Neural cell (in vitro differentiated cells): ENCODE results near the gene ITPKB. TPM values are rescaled to one million over a fixed set of nuclear protein-coding genes. Genes with fewer than 3 reads are reported as not detected.
"Not testable (repeated sequence)": the region's sequence is repeated elsewhere in the genome, so short reads cannot be mapped to it uniquely, and the experiment has no call there.

Source experiments
- H2AFZ ChIP-seq: fragments of 200-600, 300-800 bp; sonication (generic), shearing (Covaris generic); 2 replicates; pipeline ENCODE4 v1.6.0; 2014; ENCODE audit warnings: low read depth, mild to moderate bottlenecking, antibody characterized with exemption, low read length, moderate library complexity
- H3F3A ChIP-seq: fragments of 200-600 bp; shearing (Covaris generic); 2 replicates; pipeline ENCODE4 v1.6.1; 2016; ENCODE audit warnings: mild to moderate bottlenecking, moderate library complexity, mixed read lengths, antibody characterized with exemption, low read length; ENCODE audit not compliant: insufficient read depth, poor library complexity, severe bottlenecking
- H3K27ac ChIP-seq: fragments of 200-600, 300-800 bp; sonication (generic), shearing (Covaris generic); 2 replicates; pipeline ENCODE4 v1.5.1; 2014; ENCODE audit warnings: mild to moderate bottlenecking, low read length, moderate library complexity
- H3K27me3 ChIP-seq: fragments of 300-800, 200-600 bp; sonication (generic), shearing (Covaris generic); 2 replicates; pipeline ENCODE4 v1.6.0; 2014; ENCODE audit warnings: mild to moderate bottlenecking, low read depth, low read length, moderate library complexity; ENCODE audit not compliant: insufficient read depth
- H3K36me3 ChIP-seq: fragments of 300-800, 200-600 bp; sonication (generic), shearing (Covaris generic); 2 replicates; pipeline ENCODE4 v1.5.1; 2014; ENCODE audit warnings: mild to moderate bottlenecking, antibody characterized with exemption, low read length, moderate library complexity; ENCODE audit not compliant: insufficient read depth
- H3K4me2 ChIP-seq: fragments of 300-800, 200-600 bp; sonication (generic), shearing (Covaris generic); 2 replicates; pipeline ENCODE4 v1.6.0; 2014; ENCODE audit warnings: mild to moderate bottlenecking, low read length
- H3K4me3 ChIP-seq: fragments of 300-800, 200-600 bp; sonication (generic), shearing (Covaris generic); 2 replicates; pipeline ENCODE4 v1.5.1; 2014; ENCODE audit warnings: mild to moderate bottlenecking, low read length, moderate library complexity
- H3K79me2 ChIP-seq: fragments of 200-600 bp; shearing (Covaris generic); replicated peaks from 2 replicates; pipeline ENCODE4 v1.6.0; 2014; ENCODE audit warnings: mild to moderate bottlenecking, low read length, moderate library complexity; ENCODE audit not compliant: insufficient read depth
- H3K9ac ChIP-seq: fragments of 300-800, 200-600 bp; sonication (generic), shearing (Covaris generic); 2 replicates; pipeline ENCODE4 v1.6.1; 2016; ENCODE audit warnings: mild to moderate bottlenecking, low read length, mixed read lengths
- H3K9me2 ChIP-seq: fragments of 200-600 bp; shearing (Covaris generic); 2 replicates; pipeline ENCODE4 v1.6.1; 2016; ENCODE audit warnings: mild to moderate bottlenecking, low read length, mixed read lengths; ENCODE audit not compliant: insufficient read depth
- H3K9me3 ChIP-seq: fragments of 200-600, 300-800 bp; sonication (generic), shearing (Covaris generic); 2 replicates; pipeline ENCODE4 v1.6.1; 2016; ENCODE audit warnings: mild to moderate bottlenecking, mixed run types, low read length, moderate library complexity, mixed read lengths
- H4K20me1 ChIP-seq: fragments of 200-600 bp; shearing (Covaris generic); 2 replicates; pipeline ENCODE4 v1.6.1; 2016; ENCODE audit warnings: mild to moderate bottlenecking, mixed run types; ENCODE audit not compliant: insufficient read depth
- EP300 ChIP-seq: fragments of 450-650 bp; conservative IDR thresholded peaks from 2 replicates; pipeline ENCODE4 v1.6.1; 2014; ENCODE audit warnings: antibody characterized with exemption, mild to moderate bottlenecking, moderate library complexity; ENCODE audit not compliant: poor library complexity, severe bottlenecking
- EZH2 ChIP-seq: fragments of 200-600, 300-800 bp; shearing (Covaris generic), sonication (generic); IDR thresholded peaks from 2 replicates; pipeline ENCODE4 v1.6.1; 2014; ENCODE audit warnings: antibody characterized with exemption, low read length, borderline replicate concordance, mild to moderate bottlenecking; ENCODE audit not compliant: insufficient read depth, poor library complexity, severe bottlenecking
- MXI1 ChIP-seq: fragments of 450-650 bp; conservative IDR thresholded peaks from 2 replicates; pipeline ENCODE4 v1.6.1; 2014; ENCODE audit warnings: antibody characterized with exemption, mild to moderate bottlenecking; ENCODE audit not compliant: poor library complexity, severe bottlenecking
- POLR2AphosphoS5 ChIP-seq: IDR thresholded peaks from 2 replicates; pipeline ENCODE4 v1.6.1; 2012
- RAD21 ChIP-seq: fragments of 450-650 bp; conservative IDR thresholded peaks from 2 replicates; pipeline ENCODE4 v1.6.1; 2014; ENCODE audit warnings: antibody characterized with exemption, mild to moderate bottlenecking, moderate library complexity
- SMC3 ChIP-seq: fragments of 450-650 bp; conservative IDR thresholded peaks from 2 replicates; pipeline ENCODE4 v1.6.1; 2014; ENCODE audit warnings: antibody characterized with exemption, mild to moderate bottlenecking, moderate library complexity; ENCODE audit not compliant: poor library complexity
- TAF1 ChIP-seq: IDR thresholded peaks from 2 replicates; pipeline ENCODE4 v1.6.1; 2012; ENCODE audit warnings: low read depth
- polyA plus RNA-seq: library from polyadenylated mRNA; depleted of rRNA; stranded (reverse); fragments of >200 nt; gene quantifications from 2 replicates; pipeline ENCODE4 v1.2.3, GENCODE V29; 2014
- TF ChIP-seq, protein P1 (sequence below): IDR thresholded peaks from 2 replicates; pipeline ENCODE4 v1.6.1; 2012; ENCODE audit warnings: borderline replicate concordance
- TF ChIP-seq, protein P2 (sequence below): fragments of 450-650 bp; IDR thresholded peaks from 2 replicates; pipeline ENCODE4 v1.5.1; 2014; ENCODE audit warnings: antibody characterized with exemption, mild to moderate bottlenecking, moderate library complexity; ENCODE audit not compliant: poor library complexity, severe bottlenecking

ITPKB gene
- polyA plus RNA-seq, 1 donor from 2014 or later = 0.19 TPM

DNA sequence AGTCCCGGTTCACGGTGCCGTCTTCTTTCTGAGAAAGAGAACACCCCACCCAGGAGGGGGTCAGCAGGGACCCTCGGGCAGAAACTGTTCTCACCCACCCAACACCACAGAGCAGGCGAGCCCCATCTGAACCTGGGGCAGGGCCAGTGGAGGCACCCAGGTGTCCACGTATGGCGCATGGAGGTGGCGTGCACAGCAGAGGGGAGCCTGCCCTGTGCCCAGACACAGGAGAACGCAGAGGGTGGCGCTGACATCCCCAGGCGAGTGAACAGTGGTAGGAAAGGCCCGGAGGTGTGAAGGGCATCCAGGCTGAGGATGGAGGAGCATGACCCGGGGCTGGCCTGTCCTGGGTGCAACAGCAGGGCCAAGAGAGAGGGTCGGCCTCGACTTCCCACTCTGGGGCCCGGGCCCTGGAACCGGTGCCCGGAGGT is 99.4 kb downstream of the ITPKB start:
- H2AFZ ChIP-seq = no peak overlapping the region
- no peaks in the 10 kb centered on the region for H3F3A ChIP-seq
- H3K4me2 ChIP-seq = no peak overlapping the region
- no peaks in the 10 kb centered on the region for H4K20me1 ChIP-seq
- H3K27me3 ChIP-seq = no peaks in the 10 kb centered on the region
- no peaks in the 10 kb centered on the region for H3K9me2 ChIP-seq
- H3K79me2 ChIP-seq = no peaks in the 10 kb centered on the region
- TF ChIP-seq RAD21 (no peak), POLR2AphosphoS5 (no peak), MXI1 (no peak), EP300 (no peak), TAF1 (no peak)
- TF ChIP-seq, protein P1, sequence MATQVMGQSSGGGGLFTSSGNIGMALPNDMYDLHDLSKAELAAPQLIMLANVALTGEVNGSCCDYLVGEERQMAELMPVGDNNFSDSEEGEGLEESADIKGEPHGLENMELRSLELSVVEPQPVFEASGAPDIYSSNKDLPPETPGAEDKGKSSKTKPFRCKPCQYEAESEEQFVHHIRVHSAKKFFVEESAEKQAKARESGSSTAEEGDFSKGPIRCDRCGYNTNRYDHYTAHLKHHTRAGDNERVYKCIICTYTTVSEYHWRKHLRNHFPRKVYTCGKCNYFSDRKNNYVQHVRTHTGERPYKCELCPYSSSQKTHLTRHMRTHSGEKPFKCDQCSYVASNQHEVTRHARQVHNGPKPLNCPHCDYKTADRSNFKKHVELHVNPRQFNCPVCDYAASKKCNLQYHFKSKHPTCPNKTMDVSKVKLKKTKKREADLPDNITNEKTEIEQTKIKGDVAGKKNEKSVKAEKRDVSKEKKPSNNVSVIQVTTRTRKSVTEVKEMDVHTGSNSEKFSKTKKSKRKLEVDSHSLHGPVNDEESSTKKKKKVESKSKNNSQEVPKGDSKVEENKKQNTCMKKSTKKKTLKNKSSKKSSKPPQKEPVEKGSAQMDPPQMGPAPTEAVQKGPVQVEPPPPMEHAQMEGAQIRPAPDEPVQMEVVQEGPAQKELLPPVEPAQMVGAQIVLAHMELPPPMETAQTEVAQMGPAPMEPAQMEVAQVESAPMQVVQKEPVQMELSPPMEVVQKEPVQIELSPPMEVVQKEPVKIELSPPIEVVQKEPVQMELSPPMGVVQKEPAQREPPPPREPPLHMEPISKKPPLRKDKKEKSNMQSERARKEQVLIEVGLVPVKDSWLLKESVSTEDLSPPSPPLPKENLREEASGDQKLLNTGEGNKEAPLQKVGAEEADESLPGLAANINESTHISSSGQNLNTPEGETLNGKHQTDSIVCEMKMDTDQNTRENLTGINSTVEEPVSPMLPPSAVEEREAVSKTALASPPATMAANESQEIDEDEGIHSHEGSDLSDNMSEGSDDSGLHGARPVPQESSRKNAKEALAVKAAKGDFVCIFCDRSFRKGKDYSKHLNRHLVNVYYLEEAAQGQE = no peak
- TF ChIP-seq, protein P2, sequence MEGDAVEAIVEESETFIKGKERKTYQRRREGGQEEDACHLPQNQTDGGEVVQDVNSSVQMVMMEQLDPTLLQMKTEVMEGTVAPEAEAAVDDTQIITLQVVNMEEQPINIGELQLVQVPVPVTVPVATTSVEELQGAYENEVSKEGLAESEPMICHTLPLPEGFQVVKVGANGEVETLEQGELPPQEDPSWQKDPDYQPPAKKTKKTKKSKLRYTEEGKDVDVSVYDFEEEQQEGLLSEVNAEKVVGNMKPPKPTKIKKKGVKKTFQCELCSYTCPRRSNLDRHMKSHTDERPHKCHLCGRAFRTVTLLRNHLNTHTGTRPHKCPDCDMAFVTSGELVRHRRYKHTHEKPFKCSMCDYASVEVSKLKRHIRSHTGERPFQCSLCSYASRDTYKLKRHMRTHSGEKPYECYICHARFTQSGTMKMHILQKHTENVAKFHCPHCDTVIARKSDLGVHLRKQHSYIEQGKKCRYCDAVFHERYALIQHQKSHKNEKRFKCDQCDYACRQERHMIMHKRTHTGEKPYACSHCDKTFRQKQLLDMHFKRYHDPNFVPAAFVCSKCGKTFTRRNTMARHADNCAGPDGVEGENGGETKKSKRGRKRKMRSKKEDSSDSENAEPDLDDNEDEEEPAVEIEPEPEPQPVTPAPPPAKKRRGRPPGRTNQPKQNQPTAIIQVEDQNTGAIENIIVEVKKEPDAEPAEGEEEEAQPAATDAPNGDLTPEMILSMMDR = no peak
- no peaks in the 10 kb centered on the region for H3K36me3 ChIP-seq
- no peak overlapping the region for H3K4me3 ChIP-seq
- no peak overlapping the region for H3K9ac ChIP-seq
- H3K9me3 ChIP-seq = no peaks in the 10 kb centered on the region
- no peak overlapping the region for H3K27ac ChIP-seq

DNA sequence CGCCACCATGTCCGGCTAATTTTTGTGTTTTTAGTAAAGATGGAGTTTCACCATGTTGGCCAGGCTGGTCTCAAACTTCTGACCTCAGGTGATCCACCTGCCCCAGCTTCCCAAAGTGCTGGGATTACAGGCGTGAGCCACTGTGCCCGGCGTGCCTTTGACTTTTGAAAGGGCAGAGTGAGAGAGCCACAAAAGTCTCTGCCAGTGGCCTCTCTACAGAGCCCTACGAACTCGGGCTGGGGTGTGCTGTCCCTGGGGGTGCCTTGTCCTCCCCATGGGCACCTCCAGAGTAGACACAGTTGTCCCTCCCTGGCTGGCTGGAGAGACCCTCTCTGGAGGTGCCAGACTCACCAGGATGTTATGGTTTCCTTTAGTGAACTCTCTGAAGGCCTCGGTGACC is 99.9 kb downstream of the ITPKB start:
- not testable (repeated sequence) for H3F3A ChIP-seq, H3K27me3 ChIP-seq, H3K9me2 ChIP-seq, H3K36me3 ChIP-seq, H3K79me2 ChIP-seq, H3K4me3 ChIP-seq, H4K20me1 ChIP-seq, H2AFZ ChIP-seq, H3K9ac ChIP-seq, H3K27ac ChIP-seq, H3K9me3 ChIP-seq, H3K4me2 ChIP-seq

DNA sequence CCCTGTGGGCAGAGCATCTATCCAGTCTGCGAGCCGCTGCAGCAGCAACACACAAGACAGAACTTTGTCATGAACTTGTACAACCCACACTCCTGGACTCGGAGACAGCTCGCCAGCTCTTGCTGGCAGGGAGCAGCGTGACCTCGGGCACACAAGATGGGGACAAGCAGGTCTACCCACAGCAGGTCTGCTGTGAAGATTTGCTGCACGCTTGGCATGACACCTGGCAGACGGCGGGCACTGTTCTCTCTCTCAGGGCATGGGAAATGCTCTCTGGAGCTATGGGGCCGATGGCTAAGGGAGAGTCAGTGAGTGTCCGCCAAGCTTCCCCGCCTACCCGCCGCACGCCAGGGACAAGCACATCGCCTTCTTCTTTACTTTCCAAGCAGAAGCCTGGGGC is 100.5 kb downstream of the ITPKB start:
- no peaks in the 10 kb centered on the region for H4K20me1 ChIP-seq
- no peaks in the 10 kb centered on the region for H3K9me3 ChIP-seq
- H2AFZ ChIP-seq = no peak overlapping the region
- no peak overlapping the region for H3K4me2 ChIP-seq
- H3K79me2 ChIP-seq = no peaks in the 10 kb centered on the region
- H3K27me3 ChIP-seq = no peaks in the 10 kb centered on the region
- H3K36me3 ChIP-seq = no peaks in the 10 kb centered on the region
- TF ChIP-seq, protein P2 = no peak
- TF ChIP-seq EZH2 (no peak), MXI1 (no peak), EP300 (no peak), TAF1 (no peak), SMC3 (no peak), POLR2AphosphoS5 (no peak), RAD21 (no peak)
- TF ChIP-seq, protein P1 = no peak
- H3K9me2 ChIP-seq = no peaks in the 10 kb centered on the region
- no peak overlapping the region for H3K27ac ChIP-seq
- H3K4me3 ChIP-seq = no peak overlapping the region
- H3K9ac ChIP-seq = no peak overlapping the region
- H3F3A ChIP-seq = no peaks in the 10 kb centered on the region
